CD8-positive, alpha-beta memory T cell (primary cell): ENCODE measurements around the gene RNF19B. TPM values are rescaled to one million over a fixed set of nuclear protein-coding genes. Genes with fewer than 3 reads are reported as not detected.

Experiments
- CTCF ChIA-PET: fragments of 350-600 bp; sonication (Branson Sonifier 250); formaldehyde crosslinking; loops from one replicate; lab custom pipeline; 2021; ENCODE audit warnings: antibody characterized with exemption; lab: Charles Lee
- POLR2A ChIA-PET: fragments of 350-600 bp; sonication (Branson Sonifier 250); formaldehyde crosslinking; loops from one replicate; lab custom pipeline; 2021; ENCODE audit warnings: antibody characterized with exemption; lab: Charles Lee
- DNase-seq, 5 donors: peaks; one replicate each; pipeline versions ENCODE4 v3.0.0 to v3.0.0-alpha.2; 2020 to 2022; ENCODE audit warnings: mixed read lengths in 1 of 5
- H3K27ac ChIP-seq: one replicate; pipeline ENCODE4 v1.7.0; 2013; ENCODE audit warnings: low read depth, mild to moderate bottlenecking, low read length, moderate library complexity
- H3K27me3 ChIP-seq: 2 replicates; pipeline ENCODE4 v1.7.0; 2013; ENCODE audit warnings: low read length, mild to moderate bottlenecking; ENCODE audit not compliant: insufficient read depth, poor library complexity, severe bottlenecking
- H3K36me3 ChIP-seq: 2 replicates; pipeline ENCODE4 v1.7.0; 2013; ENCODE audit warnings: mild to moderate bottlenecking, low read length, moderate library complexity; ENCODE audit not compliant: insufficient read depth
- H3K4me1 ChIP-seq: 2 replicates; pipeline ENCODE4 v1.7.0; 2013; ENCODE audit warnings: mild to moderate bottlenecking, low read length, moderate library complexity; ENCODE audit not compliant: insufficient read depth
- H3K4me3 ChIP-seq: 2 replicates; pipeline ENCODE4 v1.7.0; 2013; ENCODE audit warnings: mild to moderate bottlenecking, low read length
- H3K9me3 ChIP-seq: 2 replicates; pipeline ENCODE4 v1.7.0; 2013; ENCODE audit warnings: mild to moderate bottlenecking, low read length
- H3K27ac Mint-ChIP-seq, 8 donors: one replicate each; pipeline ENCODE4 v1.8.0; 2020 to 2021; ENCODE audit warnings: mixed read lengths in 8 of 8, mild to moderate bottlenecking in 6 of 8, inconsistent platforms in 3 of 8, moderate library complexity in 3 of 8
- H3K27me3 Mint-ChIP-seq, 2 donors: one replicate each; pipeline ENCODE4 v1.8.0; 2020 to 2021; ENCODE audit warnings: mixed read lengths in 2 of 2, mild to moderate bottlenecking in 1 of 2, moderate library complexity in 1 of 2
- H3K36me3 Mint-ChIP-seq, 3 donors: one replicate each; pipeline ENCODE4 v1.8.0; 2020 to 2021; ENCODE audit warnings: mixed read lengths in 3 of 3, inconsistent platforms in 1 of 3, mild to moderate bottlenecking in 1 of 3
- H3K4me1 Mint-ChIP-seq, 3 donors: one replicate each; pipeline ENCODE4 v1.8.0; 2020 to 2021; ENCODE audit warnings: mixed read lengths in 3 of 3, inconsistent platforms in 1 of 3, mild to moderate bottlenecking in 1 of 3
- H3K4me3 Mint-ChIP-seq, 7 donors: one replicate each; pipeline ENCODE4 v1.8.0; 2020 to 2021; ENCODE audit warnings: mixed read lengths in 7 of 7, mild to moderate bottlenecking in 6 of 7, moderate library complexity in 4 of 7, inconsistent platforms in 2 of 7
- H3K9me3 Mint-ChIP-seq, 5 donors: one replicate each; pipeline ENCODE4 v1.8.0; 2020 to 2022; ENCODE audit warnings: mixed read lengths in 5 of 5, mild to moderate bottlenecking in 3 of 5, moderate library complexity in 2 of 5, inconsistent platforms in 1 of 5
- polyA plus RNA-seq: library from polyadenylated mRNA; unstranded; fragments of 300-500 nt; fragmentation: Illumina TruSeq; gene quantifications from one replicate; pipeline ENCODE4 v1.2.3, GENCODE V29; 2021
- total RNA-seq, 2 experiments: library from RNA; stranded (reverse); gene quantifications; one replicate each; pipeline ENCODE4 v1.2.3, GENCODE V29; 2021

RNF19B gene
- total and polyA plus RNA-seq, 3 experiments from 2014 or later: 4.3 to 39.9 (median 39.6) TPM

- H3K4me1 ChIP-seq: no peaks in the 10 kb centered on the region
- no peak overlapping the region for H3K4me3 ChIP-seq
- H3K9me3 Mint-ChIP-seq: no peaks in the 10 kb centered on the region
- H3K36me3 Mint-ChIP-seq: peaks cover 0 to 10% (median 0%) of the 10 kb centered on the region in 3 donors
- H3K27me3 ChIP-seq: peaks cover 41% of the 10 kb centered on the region
- H3K36me3 ChIP-seq: no peaks in the 10 kb centered on the region
- H3K27ac Mint-ChIP-seq: no peak overlapping the region
- peak overlapping the region in 6 of 7 donors; percentile 47 to 76 (median 62) for H3K4me3 Mint-ChIP-seq
- H3K9me3 ChIP-seq: no peaks in the 10 kb centered on the region
- DNase-seq: no peak
- peaks cover 42 to 72% of the 10 kb centered on the region in 2 donors for H3K27me3 Mint-ChIP-seq
- ChIA-PET POLR2A (no interaction called here), CTCF (interaction anchor here (0.8 to 1.5 kb wide), 3 partner anchors 11 to 181 kb away, joined by 3 to 9 read pairs (median 3); no protein-coding TSS in a partner anchor)
- H3K4me1 Mint-ChIP-seq: peaks cover 8 to 12% (median 9%) of the 10 kb centered on the region in 3 donors
- H3K27ac ChIP-seq: no peak overlapping the region
Observed at GRCh38 chr1:32893198-32894018, 71.2 kb downstream of the RNF19B start.

- Mint-ChIP-seq H3K27me3 (peaks cover 45 to 76% of the 10 kb centered on the region in 2 donors), H3K4me1 (peaks cover 9 to 12% (median 10%) of the 10 kb centered on the region in 3 donors), H3K4me3 (peak overlapping the region; percentile 54 to 80 (median 67)), H3K9me3 (peaks cover 0 to under 1% (median 0%) of the 10 kb centered on the region in 5 donors), H3K36me3 (peaks cover 0 to 16% (median 0%) of the 10 kb centered on the region in 3 donors), H3K27ac (peak overlapping the region in 3 of 8 donors; percentile 4 to 70 (median 6))
- peak in 2 of 5 donors; percentile 20 to 32 for DNase-seq
- CTCF ChIA-PET: interaction anchor here (0.8 to 1.5 kb wide), 5 partner anchors 11 to 180 kb away, joined by 3 to 9 read pairs (median 3); no protein-coding TSS in a partner anchor
- Histone ChIP-seq H3K4me1 (no peaks in the 10 kb centered on the region), H3K27me3 (peaks cover 46% of the 10 kb centered on the region), H3K27ac (no peak overlapping the region), H3K4me3 (no peak overlapping the region), H3K9me3 (no peaks in the 10 kb centered on the region), H3K36me3 (no peaks in the 10 kb centered on the region)
- POLR2A ChIA-PET: interaction anchor here (0.5 kb wide), 1 partner anchor 290 kb away, joined by 5 read pairs; no protein-coding TSS in a partner anchor
Observed at GRCh38 chr1:32892368-32893197, 72.0 kb downstream of the RNF19B start.

DNA sequence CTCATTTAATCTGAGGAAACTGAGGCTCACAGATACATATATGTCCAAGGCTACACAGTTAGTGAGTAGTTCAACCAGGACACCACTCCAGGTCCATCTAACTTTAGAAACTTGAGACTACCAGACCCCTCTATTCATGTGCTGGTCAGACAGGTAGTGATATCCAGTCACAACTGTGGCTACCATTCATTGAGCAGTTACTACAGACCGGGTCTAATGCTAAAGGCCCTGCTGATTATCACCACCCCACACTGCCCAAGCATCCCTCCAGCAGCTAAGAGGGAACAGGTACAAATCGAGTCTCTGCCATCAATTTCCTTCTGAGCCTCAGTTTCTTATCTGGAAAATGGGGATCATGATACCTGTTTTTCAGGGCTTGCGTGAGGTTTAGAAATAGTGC is 73.0 kb downstream of the RNF19B start:
- H3K4me1 ChIP-seq: no peaks in the 10 kb centered on the region
- Mint-ChIP-seq H3K4me3 (peak overlapping the region in 3 of 7 donors; percentile 5 to 74 (median 56)), H3K4me1 (peaks cover 9 to 12% (median 11%) of the 10 kb centered on the region in 3 donors)

GRCh38 chr1:32891241-32891570 is 73.4 kb downstream of the RNF19B start:
- ChIA-PET CTCF (interaction anchor here (1.3 kb wide), 1 partner anchor 9 kb away, joined by 3 read pairs; no protein-coding TSS in a partner anchor), POLR2A (no interaction called here)
- H3K4me1 Mint-ChIP-seq: peaks cover 9 to 12% (median 11%) of the 10 kb centered on the region in 3 donors
- H3K9me3 Mint-ChIP-seq: peaks cover 0 to 2% (median 0%) of the 10 kb centered on the region in 5 donors
- Histone ChIP-seq H3K9me3 (no peaks in the 10 kb centered on the region), H3K27me3 (peaks cover 54% of the 10 kb centered on the region), H3K4me1 (no peaks in the 10 kb centered on the region), H3K4me3 (no peak overlapping the region), H3K36me3 (no peaks in the 10 kb centered on the region), H3K27ac (no peak overlapping the region)
- peaks cover 44 to 75% of the 10 kb centered on the region in 2 donors for H3K27me3 Mint-ChIP-seq
- H3K36me3 Mint-ChIP-seq: peaks cover 0 to 16% (median 0%) of the 10 kb centered on the region in 3 donors
- peak overlapping the region in 2 of 7 donors; percentile 29 to 58 for H3K4me3 Mint-ChIP-seq
- no peak for DNase-seq
- H3K27ac Mint-ChIP-seq: no peak overlapping the region

More for the DNA sequence above, 73.0 kb downstream of the RNF19B start:
- Histone ChIP-seq H3K27ac (no peak overlapping the region), H3K9me3 (no peaks in the 10 kb centered on the region), H3K4me3 (no peak overlapping the region), H3K27me3 (peaks cover 54% of the 10 kb centered on the region), H3K36me3 (no peaks in the 10 kb centered on the region)
- no peak for DNase-seq
- H3K36me3 Mint-ChIP-seq: peaks cover 0 to 16% (median 0%) of the 10 kb centered on the region in 3 donors
- CTCF ChIA-PET: interaction anchor here (1.3 to 1.5 kb wide), 2 partner anchors 10 to 179 kb away, joined by 3 to 9 read pairs; no protein-coding TSS in a partner anchor
- POLR2A ChIA-PET: no interaction called here
- H3K27ac Mint-ChIP-seq: no peak overlapping the region
- peaks cover 0 to 2% (median 0%) of the 10 kb centered on the region in 5 donors for H3K9me3 Mint-ChIP-seq
- H3K27me3 Mint-ChIP-seq: peaks cover 46 to 79% of the 10 kb centered on the region in 2 donors

DNA sequence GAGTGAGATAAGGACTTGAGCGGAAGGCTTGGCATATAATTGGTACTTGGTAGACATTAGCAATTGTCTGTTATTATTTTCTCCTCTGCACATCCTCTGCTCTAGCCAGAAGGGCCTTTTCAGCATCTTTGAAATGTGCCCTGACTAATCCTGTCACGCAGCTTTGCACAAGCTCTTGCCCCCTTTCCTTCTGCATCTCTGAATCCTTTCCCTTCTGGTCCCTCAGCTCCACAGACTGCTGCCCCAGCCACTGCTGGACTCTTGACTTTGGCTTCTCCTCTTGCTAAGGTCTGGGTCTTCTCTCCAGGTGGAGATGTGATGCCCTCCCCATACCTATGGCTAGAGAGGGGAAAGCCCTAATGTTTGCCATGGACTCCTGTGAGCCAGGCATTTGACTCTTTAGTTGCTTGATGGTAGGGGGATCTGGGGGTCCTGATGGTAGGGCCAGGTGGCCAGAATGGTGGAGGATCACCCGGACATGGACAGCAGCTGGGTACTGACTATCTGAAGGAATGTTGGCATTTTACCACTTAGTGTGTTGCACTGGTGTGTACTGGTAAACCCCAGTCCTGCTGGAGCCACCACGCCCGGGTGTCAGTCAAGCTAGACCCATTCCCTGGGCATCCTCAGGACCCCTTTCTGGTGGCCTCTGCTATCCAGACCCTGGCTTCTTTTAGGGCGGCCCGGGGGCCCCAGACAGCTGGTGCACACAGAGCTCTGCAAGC is 73.9 kb downstream of the RNF19B start:
- no peaks in the 10 kb centered on the region for H3K9me3 ChIP-seq
- ChIA-PET POLR2A (interaction anchor here (0.5 kb wide), 1 partner anchor 18 kb away, joined by 4 read pairs; no protein-coding TSS in a partner anchor), CTCF (interaction anchor here (1.4 kb wide), 1 partner anchor 178 kb away, joined by 6 read pairs; no protein-coding TSS in a partner anchor)
- H3K9me3 Mint-ChIP-seq: peaks cover 0 to 2% (median 0%) of the 10 kb centered on the region in 5 donors
- H3K27ac Mint-ChIP-seq: no peak overlapping the region
- peaks cover 9 to 14% (median 11%) of the 10 kb centered on the region in 3 donors for H3K4me1 Mint-ChIP-seq
- H3K36me3 ChIP-seq: no peaks in the 10 kb centered on the region
- no peak for DNase-seq
- H3K4me1 ChIP-seq: no peaks in the 10 kb centered on the region
- H3K36me3 Mint-ChIP-seq: peaks cover 0 to 16% (median 0%) of the 10 kb centered on the region in 3 donors
- H3K4me3 Mint-ChIP-seq: peak overlapping the region in 2 of 7 donors; percentile 37 to 48
- H3K27ac ChIP-seq: no peak overlapping the region
- H3K27me3 Mint-ChIP-seq: peaks cover 43 to 73% of the 10 kb centered on the region in 2 donors
- H3K4me3 ChIP-seq: no peak overlapping the region
- peaks cover 54% of the 10 kb centered on the region for H3K27me3 ChIP-seq

DNA sequence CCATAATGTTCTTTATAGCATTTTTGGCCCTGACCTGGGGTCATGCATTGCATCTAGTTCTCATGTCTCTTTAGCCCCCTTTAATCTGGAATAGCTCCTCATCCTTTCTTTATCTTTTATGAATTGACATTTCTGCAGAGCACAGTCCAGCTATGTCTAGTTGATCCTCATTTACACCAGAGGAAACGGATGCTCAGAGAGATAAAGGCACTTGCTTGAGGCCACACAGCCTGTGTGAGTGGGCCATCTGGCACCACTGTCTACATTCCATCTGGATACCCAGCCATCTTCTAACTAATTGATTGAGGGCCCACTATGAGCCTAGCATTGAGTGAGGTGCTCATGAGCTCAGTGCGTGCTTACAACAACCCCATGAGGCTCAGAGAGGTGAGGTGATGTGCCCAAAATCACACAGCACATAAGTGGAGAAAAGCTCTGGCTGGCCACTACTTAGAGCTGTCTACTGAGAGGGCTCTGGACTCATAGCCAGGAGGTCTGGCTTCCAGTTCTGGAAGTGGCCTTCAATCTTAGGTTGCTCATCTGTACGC is 74.8 kb downstream of the RNF19B start:
- DNase-seq: no peak
- Mint-ChIP-seq H3K27ac (no peak overlapping the region), H3K4me3 (peak overlapping the region in 1 of 7 donors; percentile 48), H3K36me3 (peaks cover 0 to 16% (median 0%) of the 10 kb centered on the region in 3 donors), H3K27me3 (peaks cover 50 to 76% of the 10 kb centered on the region in 2 donors), H3K9me3 (peaks cover 0 to 2% (median 0%) of the 10 kb centered on the region in 5 donors), H3K4me1 (peaks cover 9 to 21% (median 15%) of the 10 kb centered on the region in 3 donors)
- ChIA-PET CTCF (interaction anchor here (0.9 to 1.4 kb wide), 2 partner anchors 14 to 177 kb away, joined by 3 to 6 read pairs; no protein-coding TSS in a partner anchor), POLR2A (interaction anchor here (0.5 kb wide), 1 partner anchor 19 kb away, joined by 4 read pairs; no protein-coding TSS in a partner anchor)
- Histone ChIP-seq H3K4me3 (no peak overlapping the region), H3K27me3 (peaks cover 54% of the 10 kb centered on the region), H3K27ac (no peak overlapping the region), H3K36me3 (no peaks in the 10 kb centered on the region), H3K9me3 (no peaks in the 10 kb centered on the region), H3K4me1 (no peaks in the 10 kb centered on the region)
